HG03064 (cell line): Measurements from ENCODE around the gene LGR4.

ENCODE experiments used
- ATAC-seq: cut with Tn5 transposase; IDR thresholded peaks from one replicate; pipeline ENCODE4 v1.9.1; 2021; ENCODE audit warnings: low read depth; ENCODE audit not compliant: unreplicated experiment

Gene LGR4

GRCh38 chr11:27433742-27434141 is 38.8 kb downstream of the LGR4 start:
- ATAC-seq: no peak

GRCh38 chr11:27431808-27432207 is 40.8 kb downstream of the LGR4 start:
- ATAC-seq: no peak

GRCh38 chr11:27429761-27430393 is 42.7 kb downstream of the LGR4 start:
- ATAC-seq: no peak

GRCh38 chr11:27427183-27427980 is 45.2 kb downstream of the LGR4 start:
- ATAC-seq: no peak

- no peak for ATAC-seq
Observed at GRCh38 chr11:27425814-27426213, 46.8 kb downstream of the LGR4 start.

- ATAC-seq: no peak
Observed at GRCh38 chr11:27423125-27423524, 49.5 kb downstream of the LGR4 start.

GRCh38 chr11:27421819-27422494 is 50.6 kb downstream of the LGR4 start:
- no peak for ATAC-seq

- no peak for ATAC-seq
Observed at GRCh38 chr11:27420722-27421572, 51.6 kb downstream of the LGR4 start.

GRCh38 chr11:27420217-27420616 is 52.4 kb downstream of the LGR4 start:
- ATAC-seq: no peak

- ATAC-seq: no peak
Observed at GRCh38 chr11:27418356-27418755, 54.2 kb downstream of the LGR4 start.

- ATAC-seq: no peak
Observed at GRCh38 chr11:27416568-27417176, 55.9 kb downstream of the LGR4 start.

GRCh38 chr11:27414644-27415043 is 57.9 kb downstream of the LGR4 start:
- ATAC-seq: no peak

GRCh38 chr11:27413218-27413617 is 59.4 kb downstream of the LGR4 start:
- ATAC-seq: no peak

- ATAC-seq: no peak
Observed at GRCh38 chr11:27412192-27412691, 60.3 kb downstream of the LGR4 start.

GRCh38 chr11:27411328-27411727 is 61.3 kb downstream of the LGR4 start:
- no peak for ATAC-seq

- no peak for ATAC-seq
Observed at GRCh38 chr11:27410272-27410671, 62.3 kb downstream of the LGR4 start.

- ATAC-seq: no peak
Observed at GRCh38 chr11:27409742-27410141, 62.8 kb downstream of the LGR4 start.

GRCh38 chr11:27409049-27409448 is 63.5 kb downstream of the LGR4 start:
- ATAC-seq: no peak

GRCh38 chr11:27408246-27408800 is 64.3 kb downstream of the LGR4 start:
- ATAC-seq: no peak
